Neural progenitor cell (in vitro differentiated cells): ENCODE measurements around the gene TBXT. TPM values are rescaled to one million over a fixed set of nuclear protein-coding genes. Genes with fewer than 3 reads are reported as not detected.

ENCODE experiments used
- DNase-seq: peaks from one replicate; pipeline ENCODE4 v3.0.0-alpha.2; 2016; ENCODE audit warnings: low spot score
- H2AFZ ChIP-seq: fragments of 200-600 bp; sonication (generic); replicated peaks from 2 replicates; pipeline ENCODE4 v1.6.1; 2016; ENCODE audit warnings: antibody characterized with exemption
- H3F3A ChIP-seq: fragments of 200-600 bp; sonication (generic); 2 replicates; pipeline ENCODE4 v1.6.1; 2016; ENCODE audit warnings: antibody characterized with exemption, low read depth
- H3K27ac ChIP-seq: fragments of 200-600 bp; sonication (generic); 2 replicates; pipeline ENCODE4 v1.5.1; 2016; ENCODE audit warnings: mild to moderate bottlenecking
- H3K27me3 ChIP-seq: fragments of 200-600 bp; sonication (generic); 2 replicates; pipeline ENCODE4 v1.6.1; 2016; ENCODE audit warnings: mild to moderate bottlenecking, moderate library complexity
- H3K36me3 ChIP-seq: fragments of 200-600 bp; sonication (generic); 2 replicates; pipeline ENCODE4 v1.5.1; 2016
- H3K4me1 ChIP-seq: fragments of 200-600 bp; sonication (generic); 2 replicates; pipeline ENCODE4 v1.6.1; 2016; ENCODE audit warnings: mixed run types
- H3K4me2 ChIP-seq: fragments of 200-600 bp; sonication (generic); 2 replicates; pipeline ENCODE4 v1.6.1; 2016
- H3K4me3 ChIP-seq: fragments of 200-600 bp; sonication (generic); 2 replicates; pipeline ENCODE4 v1.5.1; 2016
- H3K79me2 ChIP-seq: fragments of 200-600 bp; sonication (generic); 2 replicates; pipeline ENCODE4 v1.6.1; 2016; ENCODE audit warnings: low read depth
- H3K9ac ChIP-seq: fragments of 200-600 bp; sonication (generic); 2 replicates; pipeline ENCODE4 v1.6.1; 2016
- H3K9me3 ChIP-seq: fragments of 200-600 bp; sonication (generic); 2 replicates; pipeline ENCODE4 v1.5.1; 2016; ENCODE audit warnings: low read depth
- H4K20me1 ChIP-seq: fragments of 200-600 bp; sonication (generic); 2 replicates; pipeline ENCODE4 v1.6.1; 2016; ENCODE audit warnings: low read depth
- H3K27ac Mint-ChIP-seq: 3 replicates; pipeline ENCODE4 v1.8.0; 2021; ENCODE audit warnings: mixed read lengths
- H3K27me3 Mint-ChIP-seq: 2 replicates; pipeline ENCODE4 v1.8.0; 2022; ENCODE audit warnings: low read depth, mild to moderate bottlenecking, inconsistent platforms, moderate library complexity, mixed read lengths; ENCODE audit not compliant: insufficient read depth
- H3K36me3 Mint-ChIP-seq: 3 replicates; pipeline ENCODE4 v1.8.0; 2021; ENCODE audit warnings: mixed read lengths
- H3K4me1 Mint-ChIP-seq: 3 replicates; pipeline ENCODE4 v1.8.0; 2021; ENCODE audit warnings: mixed read lengths
- H3K4me3 Mint-ChIP-seq: 3 replicates; pipeline ENCODE4 v1.8.0; 2021; ENCODE audit warnings: mild to moderate bottlenecking, moderate library complexity, mixed read lengths
- H3K9me3 Mint-ChIP-seq: 3 replicates; pipeline ENCODE4 v1.8.0; 2020; ENCODE audit warnings: mixed read lengths
- CTCF ChIP-seq: fragments of 200-600 bp; sonication (generic); IDR thresholded peaks from 2 replicates; pipeline ENCODE4 v1.5.1; 2017; ENCODE audit warnings: antibody characterized with exemption, mild to moderate bottlenecking
- EZH2 ChIP-seq: fragments of 200-600 bp; sonication (generic); IDR thresholded peaks from 2 replicates; pipeline ENCODE4 v1.6.1; 2017; ENCODE audit warnings: antibody characterized with exemption, mild to moderate bottlenecking, moderate library complexity
- EZH2phosphoT487 ChIP-seq: fragments of 200-600 bp; sonication (generic); IDR thresholded peaks from 2 replicates; pipeline ENCODE4 v1.6.1; 2017; ENCODE audit warnings: antibody characterized with exemption
- total RNA-seq: library from RNA; depleted of rRNA; stranded (reverse); fragments of >200 nt; gene quantifications from 2 replicates; pipeline ENCODE4 v1.2.3, GENCODE V29; 2015; ENCODE audit warnings: low replicate concordance

The TBXT gene
- total RNA-seq, 1 donor from 2014 or later: not detected

GRCh38 chr6:166197361-166197760, 29.7 kb upstream of the TBXT start:
- Mint-ChIP-seq H3K27ac (no peak overlapping the region), H3K27me3 (peaks cover 4% of the 10 kb centered on the region), H3K9me3 (no peaks in the 10 kb centered on the region), H3K4me3 (no peak overlapping the region), H3K4me1 (peaks cover 17% of the 10 kb centered on the region), H3K36me3 (no peaks in the 10 kb centered on the region)
- H3K9me3 ChIP-seq: no peaks in the 10 kb centered on the region
- TF ChIP-seq CTCF: no peak
- no peak for TF ChIP-seq EZH2
- no peak for TF ChIP-seq EZH2phosphoT487
- peaks cover 35% of the 10 kb centered on the region for H3K4me1 ChIP-seq
- peak; percentile 76 for DNase-seq
- H3K4me2 ChIP-seq: peak overlapping the region; percentile 46
- H3K36me3 ChIP-seq: no peaks in the 10 kb centered on the region
- no peaks in the 10 kb centered on the region for H4K20me1 ChIP-seq
- H3K27me3 ChIP-seq: peaks cover 29% of the 10 kb centered on the region
- H3K9ac ChIP-seq: no peak overlapping the region
- H3F3A ChIP-seq: peaks cover 20% of the 10 kb centered on the region
- peak overlapping the region; percentile 6 for H3K4me3 ChIP-seq
- H3K79me2 ChIP-seq: no peaks in the 10 kb centered on the region
- H3K27ac ChIP-seq: peak overlapping the region; percentile 40
- peak overlapping the region; percentile 46 for H2AFZ ChIP-seq

- H3K27me3 ChIP-seq: peaks cover 14% of the 10 kb centered on the region
- H3K4me3 Mint-ChIP-seq: no peak overlapping the region
- no peaks in the 10 kb centered on the region for H3K36me3 ChIP-seq
- H3K27me3 Mint-ChIP-seq: peaks cover 4% of the 10 kb centered on the region
- H3K9me3 ChIP-seq: no peaks in the 10 kb centered on the region
- no peak overlapping the region for H3K4me3 ChIP-seq
- TF ChIP-seq CTCF: no peak
- TF ChIP-seq EZH2phosphoT487: no peak
- TF ChIP-seq EZH2: no peak
- no peaks in the 10 kb centered on the region for H3K36me3 Mint-ChIP-seq
- H3K9me3 Mint-ChIP-seq: no peaks in the 10 kb centered on the region
- peaks cover 35% of the 10 kb centered on the region for H3K4me1 ChIP-seq
- H2AFZ ChIP-seq: peak overlapping the region; percentile 42
- H3K27ac Mint-ChIP-seq: no peak overlapping the region
- H3K79me2 ChIP-seq: no peaks in the 10 kb centered on the region
- H4K20me1 ChIP-seq: no peaks in the 10 kb centered on the region
- H3K4me1 Mint-ChIP-seq: peaks cover 17% of the 10 kb centered on the region
- H3K4me2 ChIP-seq: no peak overlapping the region
- no peak overlapping the region for H3K9ac ChIP-seq
- H3K27ac ChIP-seq: no peak overlapping the region
- DNase-seq: no peak
- peaks cover 20% of the 10 kb centered on the region for H3F3A ChIP-seq
These were observed 28.2 kb upstream of the TBXT start for GRCh38 chr6:166195860-166196238.

GRCh38 chr6:166194914-166195859, 27.5 kb upstream of the TBXT start:
- Mint-ChIP-seq H3K9me3 (no peaks in the 10 kb centered on the region), H3K4me3 (no peak overlapping the region), H3K4me1 (peaks cover 17% of the 10 kb centered on the region), H3K27ac (no peak overlapping the region), H3K27me3 (peaks cover 4% of the 10 kb centered on the region), H3K36me3 (no peaks in the 10 kb centered on the region)
- Histone ChIP-seq H3K79me2 (no peaks in the 10 kb centered on the region), H3K4me3 (no peak overlapping the region), H3K4me2 (no peak overlapping the region), H3K9ac (no peak overlapping the region), H3K4me1 (peaks cover 35% of the 10 kb centered on the region), H3K27me3 (peaks cover 7% of the 10 kb centered on the region), H3K36me3 (no peaks in the 10 kb centered on the region), H2AFZ (peak overlapping the region; percentile 42), H4K20me1 (no peaks in the 10 kb centered on the region), H3F3A (peaks cover 20% of the 10 kb centered on the region), H3K9me3 (no peaks in the 10 kb centered on the region), H3K27ac (no peak overlapping the region)
- no peak for DNase-seq
- no peak for TF ChIP-seq EZH2
- TF ChIP-seq EZH2phosphoT487: no peak
- TF ChIP-seq CTCF: no peak
